Effector CD4-positive, alpha-beta T cell (primary cell): Measurements from ENCODE around the gene OR2A2.

ENCODE experiments used
- DNase-seq: peaks from one replicate; pipeline ENCODE4 v3.0.0-alpha.2; 2020

Gene OR2A2

DNA sequence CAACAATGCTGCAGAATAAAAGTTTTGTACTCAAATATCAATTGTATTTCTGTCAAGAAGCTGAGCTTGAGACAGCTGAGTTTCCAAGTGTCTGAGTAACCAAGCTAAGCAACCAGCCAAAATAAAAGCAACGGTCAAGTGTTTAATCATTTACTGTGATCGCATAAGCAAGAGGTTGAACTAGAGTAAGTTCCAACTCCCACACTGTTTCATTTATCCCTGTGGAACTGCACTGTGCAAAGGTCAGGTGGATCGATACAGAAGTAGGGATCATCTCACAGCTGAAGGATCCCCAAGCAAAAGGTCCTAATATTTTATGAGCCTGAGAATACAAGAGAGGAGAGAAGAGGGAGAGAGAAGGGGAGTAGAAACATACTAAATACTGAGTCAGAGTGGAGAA lies 35.0 kb downstream of the OR2A2 start:
- no peak for DNase-seq

DNA sequence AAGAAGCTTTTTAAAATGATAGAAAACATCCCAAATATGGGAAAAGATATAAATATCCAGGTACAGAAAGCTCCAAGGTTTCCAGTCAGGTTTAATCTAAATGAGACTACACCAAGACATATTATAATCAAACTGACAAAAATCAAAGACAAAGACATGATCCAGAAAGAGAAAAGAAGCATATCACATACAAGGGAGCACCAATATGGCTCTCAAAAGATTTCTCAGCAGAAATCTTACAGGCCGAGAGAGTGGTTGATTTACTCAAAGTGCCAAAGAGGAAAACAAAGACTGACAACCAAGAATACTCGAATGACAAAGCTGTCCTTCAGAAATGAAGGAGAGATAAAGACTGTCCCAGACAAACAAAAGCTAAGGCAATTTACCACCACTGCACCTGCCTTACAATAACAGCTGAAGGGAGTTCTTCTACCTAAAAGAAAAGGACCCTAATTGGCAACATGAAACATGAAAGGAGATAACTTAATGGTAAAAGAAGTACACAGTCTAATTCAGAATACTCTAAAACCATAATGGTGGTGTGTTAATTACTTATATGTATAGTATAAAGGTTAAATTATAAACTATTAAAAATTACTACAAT lies 38.9 kb downstream of the OR2A2 start:
- no peak for DNase-seq

DNA sequence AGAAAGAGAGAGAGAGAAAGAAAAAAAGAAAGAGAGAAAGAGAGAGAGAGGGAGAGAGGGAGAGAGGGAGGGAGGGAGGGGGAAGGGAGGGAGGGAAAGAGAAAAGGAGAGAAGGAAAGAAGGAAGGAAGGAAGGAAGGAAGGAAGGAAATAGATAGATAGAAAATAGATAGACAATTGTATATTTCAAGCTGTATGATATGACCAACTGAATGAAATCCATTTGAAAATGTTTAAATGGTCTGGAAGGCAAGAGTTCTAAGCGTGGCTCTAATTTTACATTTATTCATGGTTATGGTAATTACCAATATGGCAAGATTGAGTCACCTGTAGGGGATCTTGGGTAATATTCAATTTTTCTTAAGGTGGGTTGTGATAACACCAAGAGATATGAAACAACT lies 49.5 kb downstream of the OR2A2 start:
- DNase-seq, result no peak
